A673 (cell line): ENCODE results near the gene ADAM12. TPM values are rescaled to one million over a fixed set of nuclear protein-coding genes. Genes with fewer than 3 reads are reported as not detected.

Experiments
- BruUV-seq: library from RNA; stranded (reverse); fragments of 400-500 nt; replicated peaks from 2 replicates; lab custom pipeline; 2021; lab: Mats Ljungman, UMichigan
- CTCF ChIA-PET: fragments of 300-600 bp; sonication (Branson Sonifier 250); formaldehyde crosslinking; loops from one replicate; lab custom pipeline; 2022; ENCODE audit warnings: antibody characterized with exemption; lab: Charles Lee
- POLR2A ChIA-PET: fragments of 300-600 bp; sonication (Branson Sonifier 250); formaldehyde crosslinking; loops from one replicate; lab custom pipeline; 2022; ENCODE audit warnings: antibody characterized with exemption; ENCODE audit not compliant: low non-redundant PET; lab: Charles Lee
- DNase-seq: peaks from one replicate; pipeline ENCODE4 v3.0.0-alpha.2; 2015; ENCODE audit warnings: low spot score
- H3K27ac ChIP-seq: fragments of 200-600 bp; sonication (generic); 2 replicates; pipeline ENCODE4 v1.5.1; 2016; ENCODE audit warnings: mixed run types, low read depth, mild to moderate bottlenecking, mixed read lengths, antibody characterized with exemption, low read length; ENCODE audit not compliant: poor library complexity, severe bottlenecking
- H3K27me3 ChIP-seq: fragments of 200-600 bp; sonication (generic); replicated peaks from 2 replicates; pipeline ENCODE4 v1.6.1; 2017; ENCODE audit warnings: mixed run types, low read depth, mild to moderate bottlenecking, mixed read lengths, antibody characterized with exemption, low read length; ENCODE audit not compliant: insufficient read depth, poor library complexity
- H3K36me3 ChIP-seq: fragments of 200-600 bp; sonication (generic); 2 replicates; pipeline ENCODE4 v1.6.1; 2016; ENCODE audit warnings: mixed run types, mild to moderate bottlenecking, mixed read lengths, antibody characterized with exemption, low read length; ENCODE audit not compliant: insufficient read depth, poor library complexity, severe bottlenecking
- H3K4me1 ChIP-seq: fragments of 200-600 bp; sonication (generic); 2 replicates; pipeline ENCODE4 v1.6.1; 2017; ENCODE audit warnings: mixed run types, mild to moderate bottlenecking, mixed read lengths, antibody characterized with exemption, low read length; ENCODE audit not compliant: insufficient read depth, poor library complexity, severe bottlenecking
- H3K4me3 ChIP-seq: fragments of 200-600 bp; sonication (generic); 2 replicates; pipeline ENCODE4 v1.5.1; 2016; ENCODE audit warnings: low read depth, mixed run types, mild to moderate bottlenecking, mixed read lengths, low read length; ENCODE audit not compliant: poor library complexity, severe bottlenecking
- H3K9me3 ChIP-seq: fragments of 200-600 bp; sonication (generic); 2 replicates; pipeline ENCODE4 v1.6.1; 2016; ENCODE audit warnings: mixed run types, low read depth, mild to moderate bottlenecking, mixed read lengths, antibody characterized with exemption, low read length; ENCODE audit not compliant: poor library complexity, severe bottlenecking
- EZH2 ChIP-seq: fragments of 200-600 bp; sonication (generic); IDR thresholded peaks from 2 replicates; pipeline ENCODE4 v1.6.1; 2017; ENCODE audit warnings: borderline replicate concordance, low read depth, mild to moderate bottlenecking, mixed read lengths, antibody characterized with exemption, low read length; ENCODE audit not compliant: poor library complexity, severe bottlenecking
- intact Hi-C: fragments of 100-400 bp; cut with micrococcal nuclease; formaldehyde crosslinking; loops from one replicate; pipeline ENCODE4 v1.10.0; 2022; ENCODE audit not compliant: unreplicated experiment
- total RNA-seq: library from RNA; stranded (reverse); gene quantifications from 2 replicates; pipeline ENCODE4 v1.2.3, GENCODE V29; 2021
- TF ChIP-seq, protein P1 (sequence below): fragments of 300-800, 200-600 bp; sonication (generic); conservative IDR thresholded peaks from 2 replicates; pipeline ENCODE4 v1.5.1; 2017; ENCODE audit warnings: low read depth, mild to moderate bottlenecking, antibody characterized with exemption, low read length, moderate library complexity, mixed read lengths

ADAM12 gene
- total RNA-seq, 1 experiment from 2014 or later = 0.17 TPM

DNA sequence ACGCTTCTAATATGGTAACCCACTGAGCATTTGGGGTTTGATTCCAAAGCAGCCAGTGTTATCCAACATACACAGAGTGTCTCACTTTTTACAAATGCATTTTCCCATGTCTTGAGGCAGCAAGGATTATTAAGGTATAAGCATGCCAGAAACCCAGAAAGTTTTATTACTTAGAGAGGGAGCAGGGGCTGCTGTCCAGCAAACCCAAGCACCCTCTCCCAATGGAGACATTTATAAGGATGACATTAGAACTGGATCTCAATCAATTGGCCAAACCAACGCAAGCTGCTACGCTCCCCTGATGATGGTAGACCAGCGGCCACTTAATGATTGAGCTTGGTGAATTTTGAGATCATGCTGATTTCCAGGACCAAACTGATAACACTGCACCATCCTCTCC lies 315.7 kb downstream of the ADAM12 start:
- intact Hi-C loops = no loop called here
- H3K27me3 ChIP-seq = peaks cover 9% of the 10 kb centered on the region
- H3K9me3 ChIP-seq = no peaks in the 10 kb centered on the region
- H3K4me3 ChIP-seq = no peak overlapping the region
- H3K4me1 ChIP-seq = no peaks in the 10 kb centered on the region
- H3K27ac ChIP-seq = no peak overlapping the region
- POLR2A ChIA-PET = no interaction called here
- CTCF ChIA-PET = no interaction called here
- TF ChIP-seq, protein P1, sequence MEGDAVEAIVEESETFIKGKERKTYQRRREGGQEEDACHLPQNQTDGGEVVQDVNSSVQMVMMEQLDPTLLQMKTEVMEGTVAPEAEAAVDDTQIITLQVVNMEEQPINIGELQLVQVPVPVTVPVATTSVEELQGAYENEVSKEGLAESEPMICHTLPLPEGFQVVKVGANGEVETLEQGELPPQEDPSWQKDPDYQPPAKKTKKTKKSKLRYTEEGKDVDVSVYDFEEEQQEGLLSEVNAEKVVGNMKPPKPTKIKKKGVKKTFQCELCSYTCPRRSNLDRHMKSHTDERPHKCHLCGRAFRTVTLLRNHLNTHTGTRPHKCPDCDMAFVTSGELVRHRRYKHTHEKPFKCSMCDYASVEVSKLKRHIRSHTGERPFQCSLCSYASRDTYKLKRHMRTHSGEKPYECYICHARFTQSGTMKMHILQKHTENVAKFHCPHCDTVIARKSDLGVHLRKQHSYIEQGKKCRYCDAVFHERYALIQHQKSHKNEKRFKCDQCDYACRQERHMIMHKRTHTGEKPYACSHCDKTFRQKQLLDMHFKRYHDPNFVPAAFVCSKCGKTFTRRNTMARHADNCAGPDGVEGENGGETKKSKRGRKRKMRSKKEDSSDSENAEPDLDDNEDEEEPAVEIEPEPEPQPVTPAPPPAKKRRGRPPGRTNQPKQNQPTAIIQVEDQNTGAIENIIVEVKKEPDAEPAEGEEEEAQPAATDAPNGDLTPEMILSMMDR = no peak
- TF ChIP-seq EZH2 = no peak
- BruUV-seq = no TSS peak
- DNase-seq = no peak
- no peaks in the 10 kb centered on the region for H3K36me3 ChIP-seq

DNA sequence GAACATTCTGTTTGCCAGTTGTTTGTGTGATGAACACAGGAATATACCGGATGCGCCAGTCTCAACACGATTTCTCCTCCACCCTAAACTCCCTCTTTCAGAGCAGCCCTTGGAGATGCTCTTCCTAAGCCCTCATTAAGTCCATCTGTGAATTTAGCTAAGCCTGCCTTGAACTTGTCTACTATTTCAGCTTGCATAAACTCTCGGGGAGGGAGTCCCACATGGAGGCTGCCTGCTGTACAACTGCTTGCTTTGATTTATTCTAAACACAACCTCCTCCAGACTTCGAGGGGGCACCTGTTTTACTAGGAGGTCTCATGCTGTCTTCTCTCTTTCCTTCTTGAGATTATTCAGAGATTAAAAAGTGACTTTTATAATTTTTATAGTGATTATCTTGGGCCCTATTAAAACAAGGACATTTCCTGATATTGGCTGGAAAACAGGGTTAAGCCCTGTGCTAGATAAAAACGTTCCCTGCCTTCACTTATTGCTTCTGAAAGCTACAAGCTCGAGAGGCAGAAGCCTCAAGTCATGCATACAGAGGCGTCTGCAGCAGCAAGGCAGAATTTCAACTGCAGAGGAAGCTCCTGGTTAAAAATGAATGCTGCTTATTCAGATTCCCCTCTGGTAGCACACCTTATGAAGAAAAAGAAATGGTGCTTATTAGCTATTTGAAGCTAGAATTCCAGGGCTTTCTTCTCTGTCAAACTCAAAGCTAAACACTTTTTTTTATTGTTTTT lies 317.6 kb downstream of the ADAM12 start:
- BruUV-seq = no TSS peak
- CTCF ChIA-PET = no interaction called here

DNA sequence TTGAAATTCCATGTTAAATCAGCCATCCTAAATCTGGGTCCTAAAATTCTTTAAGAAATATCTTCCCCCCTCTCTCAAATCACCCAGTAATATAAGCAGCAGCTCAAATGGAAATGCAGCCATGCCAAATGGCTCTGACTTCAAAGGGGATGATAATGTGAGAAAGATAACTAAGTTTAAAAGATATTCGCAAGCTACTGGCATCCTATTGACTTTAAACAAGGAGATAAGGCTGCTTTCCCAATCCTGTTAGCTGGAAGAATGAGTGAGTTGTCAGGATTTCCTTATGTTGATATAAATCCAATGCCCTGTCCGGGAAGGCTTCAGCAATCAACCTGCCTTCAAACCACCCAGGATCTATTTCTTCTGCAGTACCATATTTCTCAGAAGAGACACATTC lies 320.0 kb downstream of the ADAM12 start:
- intact Hi-C loops = no loop called here
- Histone ChIP-seq H3K4me1 (no peaks in the 10 kb centered on the region), H3K4me3 (no peak overlapping the region), H3K9me3 (no peaks in the 10 kb centered on the region), H3K27ac (no peak overlapping the region), H3K27me3 (peaks cover 9% of the 10 kb centered on the region), H3K36me3 (no peaks in the 10 kb centered on the region)
- BruUV-seq = no TSS peak
- DNase-seq = no peak
- TF ChIP-seq EZH2 = no peak
- TF ChIP-seq, protein P1 = no peak
- ChIA-PET POLR2A (no interaction called here), CTCF (no interaction called here)

More for the DNA sequence above, 317.6 kb downstream of the ADAM12 start:
- no peak overlapping the region for H3K4me3 ChIP-seq
- H3K27ac ChIP-seq = no peak overlapping the region
- TF ChIP-seq, protein P1 = no peak
- TF ChIP-seq EZH2 = no peak
- no peaks in the 10 kb centered on the region for H3K4me1 ChIP-seq
- no peaks in the 10 kb centered on the region for H3K9me3 ChIP-seq
- intact Hi-C loops = no loop called here
- no peaks in the 10 kb centered on the region for H3K36me3 ChIP-seq
- POLR2A ChIA-PET = no interaction called here
- H3K27me3 ChIP-seq = peaks cover 9% of the 10 kb centered on the region
- DNase-seq = no peak
